Measurements from ENCODE around the gene FBN1. TPM values are rescaled to one million over a fixed set of nuclear protein-coding genes. Genes with fewer than 3 reads are reported as not detected.

Gene FBN1
- total and polyA plus RNA-seq, 4 experiments from 2014 or later, result 0.20 to 0.22 TPM; not detected in 2

GRCh38 chr15:48592933-48593332 lies 52.6 kb downstream of the FBN1 start:
- Mint-ChIP-seq H3K9me3 (no peaks in the 10 kb centered on the region), H3K36me3 (no peaks in the 10 kb centered on the region), H3K27ac (no peak overlapping the region), H3K4me1 (no peaks in the 10 kb centered on the region), H3K4me3 (no peak overlapping the region), H3K27me3 (peaks cover 0 to 1% of the 10 kb centered on the region in 2 donors)
- Histone ChIP-seq H3K9me3 (ENCODE audit: control insufficient read depth in 1 of 2, low read length in 2 of 2) (no peaks in the 10 kb centered on the region), H3K4me1 (ENCODE audit: insufficient read depth, low read length) (no peaks in the 10 kb centered on the region), H3K4me3 (ENCODE audit: low read length in 2 of 2) (no peak overlapping the region), H3K36me3 (ENCODE audit: insufficient read depth, low read length) (no peaks in the 10 kb centered on the region), H3K27me3 (ENCODE audit: insufficient read depth, low read length) (no peaks in the 10 kb centered on the region), H3K27ac (ENCODE audit: low read depth, low read length) (no peak overlapping the region)
- no peak for DNase-seq
- intact Hi-C loops (cut with micrococcal nuclease), result no loop called here
- POLR2A ChIA-PET (ENCODE audit: partially characterized antibody), result no interaction called here
- CTCF ChIA-PET (ENCODE audit: partially characterized antibody), result interaction anchor here (0.8 kb wide), 1 partner anchor 13 kb away, joined by 3 read pairs; no protein-coding TSS in a partner anchor

GRCh38 chr15:48592221-48592731 lies 53.2 kb downstream of the FBN1 start:
- intact Hi-C loops (cut with micrococcal nuclease), result no loop called here
- DNase-seq, result no peak
- POLR2A ChIA-PET (ENCODE audit: partially characterized antibody), result no interaction called here
- Mint-ChIP-seq H3K27ac (no peak overlapping the region), H3K36me3 (no peaks in the 10 kb centered on the region), H3K4me1 (no peaks in the 10 kb centered on the region), H3K9me3 (no peaks in the 10 kb centered on the region), H3K4me3 (no peak overlapping the region), H3K27me3 (peaks cover 0 to 1% of the 10 kb centered on the region in 2 donors)
- CTCF ChIA-PET (ENCODE audit: partially characterized antibody), result interaction anchor here (0.8 kb wide), 1 partner anchor 12 kb away, joined by 3 read pairs; no protein-coding TSS in a partner anchor
- H3K9me3 ChIP-seq (ENCODE audit: control insufficient read depth in 1 of 2, low read length in 2 of 2), result no peaks in the 10 kb centered on the region
- no peaks in the 10 kb centered on the region for H3K4me1 ChIP-seq (ENCODE audit: insufficient read depth, low read length)
- no peaks in the 10 kb centered on the region for H3K27me3 ChIP-seq (ENCODE audit: insufficient read depth, low read length)
- no peaks in the 10 kb centered on the region for H3K36me3 ChIP-seq (ENCODE audit: insufficient read depth, low read length)
- no peak overlapping the region for H3K4me3 ChIP-seq (ENCODE audit: low read length in 2 of 2)
- no peak overlapping the region for H3K27ac ChIP-seq (ENCODE audit: low read depth, low read length)

- Histone ChIP-seq H3K36me3 (ENCODE audit: insufficient read depth, low read length) (no peaks in the 10 kb centered on the region), H3K27me3 (ENCODE audit: insufficient read depth, low read length) (no peaks in the 10 kb centered on the region), H3K4me3 (ENCODE audit: low read length in 2 of 2) (no peak overlapping the region), H3K27ac (ENCODE audit: low read depth, low read length) (no peak overlapping the region), H3K4me1 (ENCODE audit: insufficient read depth, low read length) (no peaks in the 10 kb centered on the region), H3K9me3 (ENCODE audit: control insufficient read depth in 1 of 2, low read length in 2 of 2) (no peaks in the 10 kb centered on the region)
- H3K27me3 Mint-ChIP-seq, result peaks cover 0 to 1% of the 10 kb centered on the region in 2 donors
- no peaks in the 10 kb centered on the region for H3K9me3 Mint-ChIP-seq
- H3K4me1 Mint-ChIP-seq, result no peaks in the 10 kb centered on the region
- no peak for DNase-seq
- intact Hi-C loops (cut with micrococcal nuclease), result no loop called here
- H3K36me3 Mint-ChIP-seq, result no peaks in the 10 kb centered on the region
- POLR2A ChIA-PET (ENCODE audit: partially characterized antibody), result no interaction called here
- H3K27ac Mint-ChIP-seq, result no peak overlapping the region
- H3K4me3 Mint-ChIP-seq, result no peak overlapping the region
- CTCF ChIA-PET (ENCODE audit: partially characterized antibody), result interaction anchor here (1.7 kb wide), 1 partner anchor 10 kb away, joined by 5 read pairs; no protein-coding TSS in a partner anchor
Observed at GRCh38 chr15:48590723-48591122, 54.8 kb downstream of the FBN1 start.

GRCh38 chr15:48584812-48585563 lies 60.5 kb downstream of the FBN1 start:
- Mint-ChIP-seq H3K4me3 (no peak overlapping the region), H3K36me3 (no peaks in the 10 kb centered on the region), H3K27ac (no peak overlapping the region), H3K27me3 (no peaks in the 10 kb centered on the region), H3K4me1 (peaks cover 0 to under 1% (median 0%) of the 10 kb centered on the region in 4 donors), H3K9me3 (no peaks in the 10 kb centered on the region)
- no peaks in the 10 kb centered on the region for H3K27me3 ChIP-seq (ENCODE audit: insufficient read depth, low read length)
- H3K4me1 ChIP-seq (ENCODE audit: insufficient read depth, low read length), result no peaks in the 10 kb centered on the region
- H3K27ac ChIP-seq (ENCODE audit: low read depth, low read length), result no peak overlapping the region
- no peak for DNase-seq
- H3K9me3 ChIP-seq (ENCODE audit: control insufficient read depth in 1 of 2, low read length in 2 of 2), result no peaks in the 10 kb centered on the region
- ChIA-PET CTCF (ENCODE audit: partially characterized antibody) (no interaction called here), POLR2A (ENCODE audit: partially characterized antibody) (no interaction called here)
- no peak overlapping the region for H3K4me3 ChIP-seq (ENCODE audit: low read length in 2 of 2)
- intact Hi-C loops (cut with micrococcal nuclease), result no loop called here
- no peaks in the 10 kb centered on the region for H3K36me3 ChIP-seq (ENCODE audit: insufficient read depth, low read length)

- H3K4me1 Mint-ChIP-seq, result peaks cover 0 to 1% (median 0%) of the 10 kb centered on the region in 4 donors
- CTCF ChIA-PET (ENCODE audit: partially characterized antibody), result no interaction called here
Observed at GRCh38 chr15:48584090-48584811, 61.3 kb downstream of the FBN1 start.

GRCh38 chr15:48582452-48583247 lies 62.9 kb downstream of the FBN1 start:
- Histone ChIP-seq H3K9me3 (ENCODE audit: control insufficient read depth in 1 of 2, low read length in 2 of 2) (no peaks in the 10 kb centered on the region), H3K27me3 (ENCODE audit: insufficient read depth, low read length) (no peaks in the 10 kb centered on the region), H3K36me3 (ENCODE audit: insufficient read depth, low read length) (no peaks in the 10 kb centered on the region), H3K27ac (ENCODE audit: low read depth, low read length) (no peak overlapping the region), H3K4me3 (ENCODE audit: low read length in 2 of 2) (no peak overlapping the region), H3K4me1 (ENCODE audit: insufficient read depth, low read length) (no peaks in the 10 kb centered on the region)
- no peaks in the 10 kb centered on the region for H3K36me3 Mint-ChIP-seq
- no peaks in the 10 kb centered on the region for H3K9me3 Mint-ChIP-seq
- no peak overlapping the region for H3K4me3 Mint-ChIP-seq
- POLR2A ChIA-PET (ENCODE audit: partially characterized antibody), result no interaction called here
- CTCF ChIA-PET (ENCODE audit: partially characterized antibody), result no interaction called here
- DNase-seq, result no peak
- no peak overlapping the region for H3K27ac Mint-ChIP-seq
- no peaks in the 10 kb centered on the region for H3K27me3 Mint-ChIP-seq
- H3K4me1 Mint-ChIP-seq, result peaks cover 0 to 1% (median 0%) of the 10 kb centered on the region in 4 donors
- intact Hi-C loops (cut with micrococcal nuclease), result no loop called here

More at GRCh38 chr15:48584090-48584811, 61.3 kb downstream of the FBN1 start:
- DNase-seq, result no peak
- Histone ChIP-seq H3K27me3 (ENCODE audit: insufficient read depth, low read length) (no peaks in the 10 kb centered on the region), H3K4me1 (ENCODE audit: insufficient read depth, low read length) (no peaks in the 10 kb centered on the region), H3K27ac (ENCODE audit: low read depth, low read length) (no peak overlapping the region), H3K4me3 (ENCODE audit: low read length in 2 of 2) (no peak overlapping the region), H3K36me3 (ENCODE audit: insufficient read depth, low read length) (no peaks in the 10 kb centered on the region), H3K9me3 (ENCODE audit: control insufficient read depth in 1 of 2, low read length in 2 of 2) (no peaks in the 10 kb centered on the region)
- Mint-ChIP-seq H3K36me3 (no peaks in the 10 kb centered on the region), H3K27ac (no peak overlapping the region), H3K27me3 (no peaks in the 10 kb centered on the region), H3K4me3 (no peak overlapping the region), H3K9me3 (no peaks in the 10 kb centered on the region)
- POLR2A ChIA-PET (ENCODE audit: partially characterized antibody), result no interaction called here
- intact Hi-C loops (cut with micrococcal nuclease), result no loop called here

GRCh38 chr15:48581219-48581618 lies 64.3 kb downstream of the FBN1 start:
- Histone ChIP-seq H3K36me3 (ENCODE audit: insufficient read depth, low read length) (no peaks in the 10 kb centered on the region), H3K27me3 (ENCODE audit: insufficient read depth, low read length) (no peaks in the 10 kb centered on the region), H3K9me3 (ENCODE audit: control insufficient read depth in 1 of 2, low read length in 2 of 2) (no peaks in the 10 kb centered on the region), H3K4me1 (ENCODE audit: insufficient read depth, low read length) (no peaks in the 10 kb centered on the region), H3K4me3 (ENCODE audit: low read length in 2 of 2) (no peak overlapping the region), H3K27ac (ENCODE audit: low read depth, low read length) (no peak overlapping the region)
- POLR2A ChIA-PET (ENCODE audit: partially characterized antibody), result no interaction called here
- CTCF ChIA-PET (ENCODE audit: partially characterized antibody), result interaction anchor here (2.2 kb wide), 1 partner anchor 9 kb away, joined by 5 read pairs; no protein-coding TSS in a partner anchor
- Mint-ChIP-seq H3K4me3 (no peak overlapping the region), H3K27me3 (no peaks in the 10 kb centered on the region), H3K36me3 (no peaks in the 10 kb centered on the region), H3K4me1 (peaks cover 0 to 1% (median 0%) of the 10 kb centered on the region in 4 donors), H3K27ac (no peak overlapping the region), H3K9me3 (no peaks in the 10 kb centered on the region)
- intact Hi-C loops (cut with micrococcal nuclease), result no loop called here
- no peak for DNase-seq

All from CD4-positive, alpha-beta memory T cell (primary cell).